ENCODE measurements around the gene RGPD8.
A peak's percentile ranks its signal among the peaks of the same experiment; 100 is the strongest.

The RGPD8 gene

GRCh38 chr2:112481528-112482233 lies 48.2 kb upstream of the RGPD8 start, which contains the start of gene TTL:
TSS of gene TTL (plus strand) at chr2:112482156. CDS start at chr2:112482345, 189 bp downstream.
- H3K9me2 ChIP-seq (replicated peaks; ENCODE audit: control insufficient read depth, low read length): no peaks in the 10 kb centered on the region
- H3K27ac ChIP-seq (ENCODE audit: low read depth, low read length): peak within 1 kb of the TSS; percentile 88
- peaks cover 31% of the 10 kb centered on the region for H3K36me3 ChIP-seq (ENCODE audit: control insufficient read depth, low read length)
- TF ChIP-seq EZH2phosphoT487 (IDR thresholded peaks at IDR 0.05; ENCODE audit: borderline replicate concordance, low read length): no peak
- TF ChIP-seq, protein P1, sequence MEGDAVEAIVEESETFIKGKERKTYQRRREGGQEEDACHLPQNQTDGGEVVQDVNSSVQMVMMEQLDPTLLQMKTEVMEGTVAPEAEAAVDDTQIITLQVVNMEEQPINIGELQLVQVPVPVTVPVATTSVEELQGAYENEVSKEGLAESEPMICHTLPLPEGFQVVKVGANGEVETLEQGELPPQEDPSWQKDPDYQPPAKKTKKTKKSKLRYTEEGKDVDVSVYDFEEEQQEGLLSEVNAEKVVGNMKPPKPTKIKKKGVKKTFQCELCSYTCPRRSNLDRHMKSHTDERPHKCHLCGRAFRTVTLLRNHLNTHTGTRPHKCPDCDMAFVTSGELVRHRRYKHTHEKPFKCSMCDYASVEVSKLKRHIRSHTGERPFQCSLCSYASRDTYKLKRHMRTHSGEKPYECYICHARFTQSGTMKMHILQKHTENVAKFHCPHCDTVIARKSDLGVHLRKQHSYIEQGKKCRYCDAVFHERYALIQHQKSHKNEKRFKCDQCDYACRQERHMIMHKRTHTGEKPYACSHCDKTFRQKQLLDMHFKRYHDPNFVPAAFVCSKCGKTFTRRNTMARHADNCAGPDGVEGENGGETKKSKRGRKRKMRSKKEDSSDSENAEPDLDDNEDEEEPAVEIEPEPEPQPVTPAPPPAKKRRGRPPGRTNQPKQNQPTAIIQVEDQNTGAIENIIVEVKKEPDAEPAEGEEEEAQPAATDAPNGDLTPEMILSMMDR (IDR thresholded peaks at IDR 0.05; ENCODE audit: low read depth, low read length, poor library complexity, severe bottlenecking): no peak
- peaks cover 20% of the 10 kb centered on the region for H3K4me1 ChIP-seq (ENCODE audit: control insufficient read depth, low read length)
- peaks cover 3% of the 10 kb centered on the region; the same call in 1 of the 2 replicates for H4K20me1 ChIP-seq (ENCODE audit: control insufficient read depth, insufficient read depth, low read depth, low read length)
- peak within 1 kb of the TSS; percentile 98 for H3K4me2 ChIP-seq (ENCODE audit: low read length)
- H3F3A ChIP-seq (ENCODE audit: control insufficient read depth, insufficient read depth): peaks cover 5% of the 10 kb centered on the region; the same call in 1 of the 2 replicates
- H3K4me3 ChIP-seq (ENCODE audit: low read length): peak within 1 kb of the TSS; percentile 98
- no peaks in the 10 kb centered on the region for H3K27me3 ChIP-seq (ENCODE audit: control insufficient read depth, low read length)
- peaks cover 47% of the 10 kb centered on the region for H3K79me2 ChIP-seq (ENCODE audit: control insufficient read depth, low read length)
- H3K9me3 ChIP-seq (ENCODE audit: control insufficient read depth, insufficient read depth, low read length): no peaks in the 10 kb centered on the region

GRCh38 chr2:112481050-112481527 lies 47.6 kb upstream of the RGPD8 start:
- Histone ChIP-seq H3F3A (ENCODE audit: control insufficient read depth, insufficient read depth) (peaks cover 5% of the 10 kb centered on the region; the same call in 1 of the 2 replicates), H3K4me3 (ENCODE audit: low read length) (peak overlapping the region; percentile 98), H3K9me2 (replicated peaks; ENCODE audit: control insufficient read depth, low read length) (no peaks in the 10 kb centered on the region), H3K4me1 (ENCODE audit: control insufficient read depth, low read length) (peaks cover 20% of the 10 kb centered on the region), H3K27me3 (ENCODE audit: control insufficient read depth, low read length) (no peaks in the 10 kb centered on the region), H3K9me3 (ENCODE audit: control insufficient read depth, insufficient read depth, low read length) (no peaks in the 10 kb centered on the region), H3K4me2 (ENCODE audit: low read length) (peak overlapping the region; percentile 95), H4K20me1 (ENCODE audit: control insufficient read depth, insufficient read depth, low read depth, low read length) (peaks cover 3% of the 10 kb centered on the region; the same call in 1 of the 2 replicates), H3K79me2 (ENCODE audit: control insufficient read depth, low read length) (peaks cover 41% of the 10 kb centered on the region), H3K27ac (ENCODE audit: low read depth, low read length) (peak overlapping the region; percentile 88), H3K36me3 (ENCODE audit: control insufficient read depth, low read length) (peaks cover 25% of the 10 kb centered on the region)
- TF ChIP-seq, protein P1 (IDR thresholded peaks at IDR 0.05; ENCODE audit: low read depth, low read length, poor library complexity, severe bottlenecking): peak; percentile 72
- TF ChIP-seq EZH2phosphoT487 (IDR thresholded peaks at IDR 0.05; ENCODE audit: borderline replicate concordance, low read length): no peak

DNA sequence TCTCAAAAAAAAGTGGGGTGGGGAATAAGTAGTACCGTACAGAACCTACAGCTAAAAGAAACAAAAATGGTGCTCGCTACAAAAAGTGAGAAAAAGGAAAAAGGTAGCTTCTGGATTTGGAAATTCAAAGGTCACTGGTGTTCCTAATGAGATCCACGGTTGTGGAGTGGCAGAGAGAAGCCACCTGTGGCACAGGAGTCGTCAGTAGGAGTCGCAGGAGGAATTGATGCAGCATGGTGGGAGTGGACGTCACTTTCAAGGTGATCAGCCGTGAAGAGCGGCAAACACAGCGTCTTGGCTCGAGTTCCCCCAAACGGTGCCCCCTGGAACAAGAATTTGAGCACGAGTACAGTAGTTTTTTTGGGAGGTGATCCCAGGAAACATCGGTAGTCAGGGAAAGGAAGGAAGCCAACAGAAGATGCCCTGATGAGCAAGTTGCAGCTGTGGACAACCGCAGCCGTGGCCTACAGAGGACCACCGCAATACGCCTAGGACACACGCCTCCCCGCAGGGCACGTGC lies 47.1 kb upstream of the RGPD8 start:
- peak overlapping the region; percentile 98 for H3K4me3 ChIP-seq (ENCODE audit: low read length)
- H3K9me3 ChIP-seq (ENCODE audit: control insufficient read depth, insufficient read depth, low read length): no peaks in the 10 kb centered on the region
- TF ChIP-seq, protein P1 (IDR thresholded peaks at IDR 0.05; ENCODE audit: low read depth, low read length, poor library complexity, severe bottlenecking): no peak
- TF ChIP-seq EZH2phosphoT487 (IDR thresholded peaks at IDR 0.05; ENCODE audit: borderline replicate concordance, low read length): no peak
- H3K27me3 ChIP-seq (ENCODE audit: control insufficient read depth, low read length): no peaks in the 10 kb centered on the region
- H3K27ac ChIP-seq (ENCODE audit: low read depth, low read length): peak overlapping the region; percentile 88
- H3K79me2 ChIP-seq (ENCODE audit: control insufficient read depth, low read length): peaks cover 36% of the 10 kb centered on the region
- peaks cover 20% of the 10 kb centered on the region for H3K36me3 ChIP-seq (ENCODE audit: control insufficient read depth, low read length)
- H3K4me2 ChIP-seq (ENCODE audit: low read length): peak overlapping the region; percentile 95
- H3K9me2 ChIP-seq (replicated peaks; ENCODE audit: control insufficient read depth, low read length): no peaks in the 10 kb centered on the region
- H3F3A ChIP-seq (ENCODE audit: control insufficient read depth, insufficient read depth): peaks cover 5% of the 10 kb centered on the region; the same call in 1 of the 2 replicates
- peaks cover 20% of the 10 kb centered on the region for H3K4me1 ChIP-seq (ENCODE audit: control insufficient read depth, low read length)
- H4K20me1 ChIP-seq (ENCODE audit: control insufficient read depth, insufficient read depth, low read depth, low read length): peaks cover 3% of the 10 kb centered on the region; the same call in 1 of the 2 replicates

All from DOHH2 (cell line).